IPS-11a (cell line): ENCODE results near the gene NFYB.
"Not testable (repeated sequence)": the region's sequence is repeated elsewhere in the genome, so short reads cannot be mapped to it uniquely, and the experiment has no call there.

ENCODE experiments used
- H3K4me3 ChIP-seq: one replicate; pipeline ENCODE4 v1.5.1; 2013; ENCODE audit warnings: low read depth, low read length, control low read depth

NFYB gene

GRCh38 chr12:104163028-104163427 lies 25.0 kb upstream of the NFYB start:
- H3K4me3 ChIP-seq = not testable (repeated sequence)

DNA sequence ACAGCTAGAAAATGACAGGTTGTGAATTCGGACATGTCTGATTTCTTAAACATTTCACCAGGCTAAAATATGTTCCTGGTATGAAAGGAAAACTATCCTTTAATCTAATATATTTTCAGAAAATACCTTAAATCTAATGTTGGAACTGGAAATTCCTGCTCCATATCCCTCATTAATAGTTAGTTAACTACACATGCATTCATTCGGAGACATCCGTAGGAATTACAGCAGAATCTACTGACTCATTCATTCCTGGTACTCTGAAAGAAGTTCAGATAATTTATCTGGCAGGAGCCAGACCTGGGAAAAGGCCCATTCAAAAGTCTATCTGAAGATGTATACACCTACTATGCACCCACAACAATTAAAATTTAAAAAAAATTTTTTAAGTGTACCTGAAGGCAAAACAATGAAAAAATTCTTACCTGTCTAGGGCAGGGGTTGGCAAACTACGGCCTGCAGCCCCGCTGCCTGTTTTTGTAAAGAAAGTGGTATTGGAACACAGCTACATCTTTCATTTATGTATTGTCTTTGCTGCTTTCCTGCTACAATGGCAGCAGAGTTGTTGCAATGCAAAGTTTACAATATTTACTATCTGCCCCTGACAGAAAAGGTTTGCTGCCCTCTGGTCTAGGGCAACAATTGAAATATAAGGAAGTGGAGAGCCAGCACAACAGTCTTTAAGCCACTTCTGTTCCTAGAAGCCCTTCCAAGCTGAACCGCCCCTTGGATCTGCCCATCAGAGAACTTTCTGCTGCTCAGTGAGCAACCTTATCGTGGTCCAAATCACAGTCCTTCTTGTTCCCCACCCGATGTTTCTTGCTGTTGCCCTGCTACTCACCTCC lies 17.9 kb upstream of the NFYB start:
- no peak overlapping the region for H3K4me3 ChIP-seq

GRCh38 chr12:104154806-104155205 lies 16.8 kb upstream of the NFYB start:
- no peak overlapping the region for H3K4me3 ChIP-seq

- no peak overlapping the region for H3K4me3 ChIP-seq
These were observed 16.3 kb upstream of the NFYB start for GRCh38 chr12:104154286-104154685.

GRCh38 chr12:104152685-104153241 lies 14.8 kb upstream of the NFYB start:
- H3K4me3 ChIP-seq = no peak overlapping the region

DNA sequence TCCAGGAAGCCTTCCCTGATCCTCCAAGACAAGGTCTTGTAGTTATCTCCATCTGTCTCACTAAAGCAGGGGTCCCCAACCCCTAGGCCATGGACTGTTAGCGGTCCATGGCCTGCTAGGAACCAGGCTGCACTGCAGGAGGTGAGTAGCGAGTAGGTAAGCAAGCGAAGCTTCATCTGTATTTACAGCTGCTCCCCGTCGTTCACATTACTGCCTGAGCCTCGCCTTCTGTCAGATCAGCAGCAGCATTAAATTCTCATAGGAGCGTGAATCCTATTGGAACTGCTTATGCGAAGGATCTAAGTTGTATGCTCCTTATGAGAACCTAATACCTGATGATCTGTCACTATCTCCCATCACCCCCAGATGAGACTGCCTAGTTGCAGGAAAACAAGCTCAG lies 12.4 kb upstream of the NFYB start:
- no peak overlapping the region for H3K4me3 ChIP-seq

- H3K4me3 ChIP-seq = no peak overlapping the region
These were observed 9.3 kb upstream of the NFYB start for GRCh38 chr12:104147346-104147745.

DNA sequence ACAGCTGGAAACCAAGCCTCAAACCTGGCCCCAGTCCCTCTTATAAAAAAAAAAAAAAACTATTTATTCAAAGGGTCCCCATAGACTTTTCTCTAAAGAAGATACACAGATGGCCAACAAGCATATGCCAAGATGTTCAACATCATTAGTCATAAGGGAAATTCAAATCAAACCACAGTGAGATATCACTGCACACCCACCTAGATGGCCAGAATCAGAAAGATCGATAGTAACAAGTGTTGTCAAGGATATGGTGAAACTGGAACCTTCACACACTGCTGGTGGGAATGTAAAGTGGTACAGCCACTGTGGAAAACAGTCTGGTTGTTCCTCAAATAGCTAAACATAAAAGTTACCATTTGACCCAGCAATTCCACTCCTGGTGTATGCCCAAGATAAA lies 5.9 kb upstream of the NFYB start:
- H3K4me3 ChIP-seq = no peak overlapping the region

DNA sequence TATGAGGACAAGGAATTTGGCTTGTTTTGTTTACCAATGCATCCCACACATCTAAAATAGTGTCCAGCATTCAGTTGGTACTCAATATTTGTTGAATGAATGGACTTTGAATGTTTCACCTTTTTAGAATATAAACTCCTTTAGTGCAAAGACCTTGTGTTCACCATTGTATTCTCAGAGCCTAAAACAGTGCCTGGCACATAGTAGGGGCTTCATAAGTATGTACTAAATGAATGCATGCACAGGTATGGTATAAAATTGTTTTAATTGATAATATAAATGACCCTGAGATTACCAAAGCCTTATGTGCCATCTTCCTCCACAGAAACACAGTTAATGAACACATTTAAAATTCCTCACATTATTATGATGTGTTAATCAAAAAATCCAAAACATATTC lies 5.0 kb upstream of the NFYB start:
- H3K4me3 ChIP-seq = no peak overlapping the region

DNA sequence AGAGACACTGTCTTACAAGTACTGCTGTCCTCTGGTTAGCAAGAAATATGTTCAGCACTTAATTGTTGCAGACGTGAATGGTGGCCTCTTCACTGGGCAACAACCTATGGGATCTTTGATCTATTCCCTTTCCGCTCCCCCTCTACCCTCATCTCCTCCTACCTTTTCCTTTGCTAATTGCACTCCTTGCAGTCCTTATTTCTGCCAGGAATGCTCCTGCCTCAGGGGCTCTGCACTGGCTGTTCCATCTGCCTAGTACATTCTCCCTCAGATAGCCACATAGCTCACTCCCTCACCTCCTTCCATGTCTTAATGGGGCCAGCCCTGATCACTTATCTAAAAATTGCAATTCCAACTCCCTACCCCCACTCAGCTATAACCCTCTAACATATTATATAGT lies 4.5 kb upstream of the NFYB start:
- H3K4me3 ChIP-seq = no peak overlapping the region

- H3K4me3 ChIP-seq = peak overlapping the region; percentile 14
These were observed 765 bp upstream of the NFYB start for GRCh38 chr12:104138797-104139152.

DNA sequence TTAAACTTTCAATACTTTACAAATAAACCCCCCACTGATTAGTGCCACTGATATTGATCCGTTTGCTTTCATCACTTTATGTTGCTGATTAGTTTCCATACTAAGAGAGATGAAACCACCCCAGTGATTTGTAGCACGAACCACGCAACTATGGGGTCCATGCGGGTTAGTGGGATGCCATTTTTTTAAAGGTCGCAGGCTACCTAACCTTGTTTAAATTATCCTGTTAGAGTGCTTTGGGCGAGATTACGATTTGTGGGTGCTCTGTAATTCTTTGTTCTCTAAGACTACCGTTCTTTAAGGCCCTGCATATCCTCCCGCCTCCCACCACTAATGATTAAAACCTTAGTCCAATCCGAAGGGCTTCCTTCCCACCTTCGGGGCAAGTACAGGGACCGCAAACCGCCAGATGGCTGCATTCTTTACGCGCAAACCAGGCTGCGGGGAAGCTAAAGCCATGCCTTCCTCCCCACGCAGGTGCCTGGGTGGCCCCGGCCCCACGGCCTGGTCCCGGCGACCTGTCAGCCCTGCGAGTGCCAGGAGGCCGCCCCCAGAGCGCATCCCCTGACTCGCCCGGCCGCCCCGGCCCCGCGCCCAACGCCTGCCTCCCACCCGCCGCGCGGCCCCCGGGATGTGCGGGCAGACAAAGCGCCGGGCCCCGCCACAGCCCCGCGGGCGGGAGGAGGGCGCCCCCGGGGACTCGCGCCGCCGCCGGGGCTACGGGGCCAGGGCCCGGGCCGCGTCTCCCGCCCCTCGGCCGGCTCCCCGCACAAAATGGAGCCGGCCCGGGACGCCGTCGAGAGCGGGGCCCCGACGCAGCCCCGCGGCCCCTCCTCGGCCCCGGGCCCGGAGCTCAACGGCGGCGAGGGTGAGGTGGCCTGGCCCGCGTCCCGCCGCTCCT lies 759 bp downstream of the NFYB start:
- H3K4me3 ChIP-seq = peak overlapping the region; percentile 89

DNA sequence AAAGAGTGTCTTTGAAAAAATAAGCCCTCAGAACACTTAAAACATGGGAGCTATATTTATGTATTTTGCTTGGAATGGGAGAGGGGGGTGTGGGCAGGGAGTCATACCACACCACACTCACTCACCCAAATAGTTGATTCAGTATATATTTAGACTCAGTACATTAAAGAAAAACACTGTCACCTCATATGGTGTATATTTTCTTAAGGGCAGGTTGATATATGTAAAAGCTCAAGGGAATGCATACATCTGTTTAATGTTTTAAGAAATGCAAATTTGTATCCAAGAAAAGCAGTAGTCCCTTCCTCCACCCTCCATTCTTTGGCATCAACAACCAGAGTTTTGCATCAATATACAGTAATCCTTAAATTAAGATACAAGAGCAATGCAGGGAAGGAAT lies 1.4 kb downstream of the NFYB start:
- peak overlapping the region; percentile 89 for H3K4me3 ChIP-seq

DNA sequence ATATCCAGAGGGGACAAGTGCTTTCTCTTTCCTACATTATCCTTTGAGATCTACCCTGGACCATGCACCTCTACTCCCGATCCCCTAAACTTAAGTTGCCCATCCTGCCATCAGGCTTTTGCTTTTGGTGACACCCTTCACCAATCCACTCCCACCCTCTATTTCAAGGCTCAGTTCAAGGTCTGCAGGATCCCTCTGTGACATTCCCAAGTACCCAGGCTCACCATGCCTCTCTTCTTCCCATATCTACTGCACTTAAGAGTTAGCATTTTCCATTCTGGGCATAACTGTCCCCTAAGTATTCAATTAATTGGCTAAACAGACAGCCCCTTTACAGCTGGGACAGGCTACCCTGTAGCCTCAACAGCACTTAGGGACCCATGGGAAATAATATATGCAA lies 3.1 kb downstream of the NFYB start:
- no peak overlapping the region for H3K4me3 ChIP-seq

DNA sequence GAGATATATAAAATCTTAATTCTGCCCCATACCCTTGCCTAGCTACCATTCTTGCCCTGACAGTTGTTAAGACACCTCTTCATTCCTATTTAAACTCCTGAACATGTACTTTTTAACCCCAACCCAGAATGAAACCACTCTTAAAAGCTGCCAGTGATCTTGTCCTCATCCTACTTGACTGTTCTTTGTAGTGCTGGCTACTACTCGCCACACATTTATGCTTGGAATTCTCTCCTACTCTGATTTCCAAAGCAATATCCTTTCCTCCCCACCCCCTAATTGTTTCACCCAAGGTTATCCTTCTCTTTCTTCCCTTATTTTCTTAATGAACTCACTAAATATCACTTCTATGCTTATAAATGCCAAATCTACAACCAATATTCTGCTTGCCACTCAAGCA lies 4.1 kb downstream of the NFYB start:
- no peak overlapping the region for H3K4me3 ChIP-seq

DNA sequence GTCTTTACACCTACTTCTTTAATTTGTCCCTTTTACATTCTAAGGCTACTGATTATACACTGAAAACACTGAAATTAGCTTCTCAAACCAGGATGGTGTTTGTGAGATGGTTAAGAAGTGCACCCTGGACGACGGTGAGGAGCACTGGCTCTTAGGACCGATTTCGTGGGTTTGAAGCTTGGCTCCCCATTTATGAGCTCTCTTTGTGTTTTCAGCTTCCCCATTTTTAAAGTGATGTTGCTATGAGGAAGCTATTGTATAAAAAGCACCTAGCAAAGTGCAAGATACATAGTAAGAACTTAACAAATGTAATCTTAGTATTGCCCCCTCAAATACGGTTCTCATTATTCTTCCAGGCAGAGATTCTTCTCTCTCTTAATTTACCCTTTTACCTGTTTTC lies 4.7 kb downstream of the NFYB start:
- H3K4me3 ChIP-seq = no peak overlapping the region

GRCh38 chr12:104132351-104132956 lies 5.6 kb downstream of the NFYB start:
- no peak overlapping the region for H3K4me3 ChIP-seq

- no peak overlapping the region for H3K4me3 ChIP-seq
These were observed 6.4 kb downstream of the NFYB start for GRCh38 chr12:104131609-104132008.

GRCh38 chr12:104130760-104131159 lies 7.2 kb downstream of the NFYB start:
- H3K4me3 ChIP-seq = no peak overlapping the region

- no peak overlapping the region for H3K4me3 ChIP-seq
These were observed 11.5 kb downstream of the NFYB start for GRCh38 chr12:104126548-104126947.

DNA sequence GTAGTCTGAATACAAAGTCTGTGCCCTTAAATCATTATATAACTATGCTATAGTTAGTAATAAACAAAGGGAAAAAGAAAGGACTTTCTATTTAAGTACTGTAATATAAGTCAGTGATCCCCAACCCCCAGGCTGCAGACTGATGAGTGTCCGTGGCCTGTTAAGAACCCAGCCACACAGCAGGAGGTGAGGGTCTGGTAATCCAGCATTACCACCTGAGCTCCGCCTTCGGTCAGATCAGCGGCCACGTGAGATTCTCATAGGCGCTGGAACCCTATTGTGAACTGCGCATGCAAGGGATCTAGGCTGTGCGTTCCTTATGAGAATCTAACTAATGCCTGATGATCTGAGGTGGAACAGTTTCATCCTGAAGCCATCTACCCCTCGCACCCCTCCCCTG lies 15.7 kb downstream of the NFYB start:
- no peak overlapping the region for H3K4me3 ChIP-seq
